GM18870 (cell line): ENCODE measurements around the gene MAP7.
"Not testable (repeated sequence)": the region's sequence is repeated elsewhere in the genome, so short reads cannot be mapped to it uniquely, and the experiment has no call there.

Experiments used
- ATAC-seq: cut with Tn5 transposase; IDR thresholded peaks from one replicate; pipeline ENCODE4 v1.9.1; 2021; ENCODE audit warnings: moderate library complexity; ENCODE audit not compliant: unreplicated experiment

MAP7 gene

DNA sequence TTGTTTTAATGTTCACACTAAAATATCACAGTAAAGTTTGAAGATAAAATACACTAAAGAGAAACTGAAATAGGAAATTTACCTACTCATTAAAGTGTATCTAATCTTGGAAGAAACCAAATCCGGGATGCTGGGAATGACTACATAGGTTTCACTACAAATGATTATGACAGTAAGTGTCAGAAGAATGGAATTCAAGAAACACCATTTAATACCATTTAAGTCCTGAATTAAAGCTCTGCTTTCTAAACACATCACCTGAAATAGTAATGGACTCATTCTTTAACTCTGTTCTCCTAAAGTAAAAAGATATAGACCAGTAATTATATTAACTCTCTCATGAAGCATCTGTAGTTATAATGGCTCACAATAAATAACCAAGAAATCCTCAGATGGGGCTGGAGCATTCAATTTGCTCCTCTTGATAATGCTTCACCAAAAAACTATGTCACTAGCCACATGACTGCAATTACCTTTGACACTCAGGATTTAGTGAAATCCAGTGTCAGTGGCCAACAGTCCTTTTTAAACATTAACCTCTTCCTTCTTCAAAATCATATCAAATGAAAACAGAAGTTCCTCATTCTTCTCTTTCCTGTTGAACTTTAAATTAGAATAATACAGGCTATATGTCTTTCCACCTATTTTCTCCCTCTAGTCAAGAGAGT, 41.4 kb downstream of the MAP7 start:
- no peak for ATAC-seq

GRCh38 chr6:136506124-136506799, 44.0 kb downstream of the MAP7 start:
- ATAC-seq: no peak

- no peak for ATAC-seq
Measured at GRCh38 chr6:136503303-136504029, 46.8 kb downstream of the MAP7 start.

DNA sequence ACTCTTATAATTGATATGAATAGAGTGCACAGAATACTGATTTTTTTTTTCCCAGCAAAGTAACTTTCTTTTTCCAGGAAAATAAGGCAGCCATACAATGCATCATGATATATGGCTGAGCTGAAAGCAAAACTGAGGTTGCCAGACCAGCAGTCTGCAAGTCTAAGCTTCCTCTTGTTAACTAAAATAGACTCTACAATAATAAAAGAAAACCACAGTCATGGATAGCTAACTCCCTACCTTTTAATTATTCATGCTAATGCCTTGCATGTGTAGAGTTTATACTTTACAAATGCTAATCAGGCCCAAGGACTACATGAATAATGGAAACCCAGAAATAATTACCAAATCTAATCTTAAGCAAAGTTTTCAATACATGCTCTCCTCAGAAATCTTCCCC, 47.4 kb downstream of the MAP7 start:
- no peak for ATAC-seq

DNA sequence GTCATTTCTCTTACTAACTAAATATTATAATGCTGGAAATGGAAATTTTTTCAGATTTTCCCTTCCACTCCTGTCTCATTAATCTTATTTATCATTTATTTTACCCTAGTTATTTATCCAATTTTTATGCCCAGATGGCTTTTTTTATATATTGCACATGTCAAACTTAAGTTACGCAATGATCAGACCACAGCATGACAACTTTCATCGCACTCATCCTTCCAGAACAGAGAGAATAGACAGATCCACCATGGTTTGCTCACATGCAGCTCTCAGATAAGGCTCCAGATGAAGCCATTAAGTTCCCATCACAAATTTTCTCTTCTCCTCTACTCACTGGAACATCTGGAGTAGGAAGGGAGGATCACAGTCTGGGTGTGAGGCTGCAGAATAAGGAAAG, 48.7 kb downstream of the MAP7 start:
- no peak for ATAC-seq

DNA sequence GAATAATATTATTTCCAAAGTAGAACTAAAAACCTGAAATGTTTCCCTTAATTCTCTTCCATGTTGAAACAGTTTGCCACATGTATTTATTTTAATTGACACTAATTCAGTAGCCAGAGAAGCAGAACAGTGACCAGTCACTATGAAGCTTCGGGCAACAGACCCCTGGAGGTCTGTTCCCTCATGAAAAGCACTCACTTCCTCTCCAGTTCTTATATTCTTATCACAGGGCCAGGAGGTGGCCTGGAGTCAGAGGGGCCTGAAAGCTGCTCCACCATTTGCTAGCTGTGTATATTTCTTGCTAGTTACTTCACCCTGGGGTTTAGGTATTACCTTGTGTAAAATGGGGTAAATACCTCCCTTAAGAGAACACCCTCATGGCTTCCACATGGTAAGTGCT, 49.1 kb downstream of the MAP7 start:
- ATAC-seq: no peak

DNA sequence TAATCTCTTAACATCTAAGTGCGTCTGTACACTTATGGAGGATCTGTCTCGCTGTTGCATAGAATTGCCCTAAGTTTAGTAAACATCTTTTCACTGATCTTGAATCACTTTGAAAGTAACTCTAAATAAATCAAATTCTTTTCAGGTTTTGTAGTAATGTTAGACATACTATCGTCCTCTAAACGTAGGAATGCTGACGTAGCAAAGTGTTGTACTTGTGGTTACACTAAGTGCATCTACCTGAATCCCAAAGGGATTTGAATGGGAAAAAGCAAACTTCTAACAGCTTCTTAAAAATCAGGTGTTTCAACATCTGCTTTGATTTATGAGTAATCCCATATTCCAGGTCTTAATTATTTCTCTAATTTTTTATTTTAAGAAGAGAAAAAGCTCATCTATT, 49.8 kb downstream of the MAP7 start:
- no peak for ATAC-seq

DNA sequence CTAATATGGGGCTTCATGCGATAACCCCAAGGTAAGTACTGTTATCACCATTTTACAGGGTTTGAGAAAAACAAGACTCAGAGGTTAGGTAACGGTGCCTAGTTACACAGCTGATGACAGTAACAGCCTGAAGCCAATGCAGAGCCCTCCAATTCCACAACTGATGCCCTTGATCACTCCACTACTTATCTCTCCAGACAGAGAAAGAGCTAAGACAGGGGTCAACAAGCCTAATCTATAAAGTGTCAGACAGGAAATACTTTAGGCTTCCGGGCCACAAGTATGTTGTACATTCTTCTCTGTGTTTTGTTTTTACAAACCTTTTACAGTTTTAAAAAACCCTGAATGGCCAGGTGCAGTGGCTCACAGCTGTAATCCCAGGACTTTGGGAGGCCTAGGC, 50.9 kb downstream of the MAP7 start:
- ATAC-seq: no peak

GRCh38 chr6:136496449-136496848, 53.8 kb downstream of the MAP7 start:
- ATAC-seq: not testable (repeated sequence)

DNA sequence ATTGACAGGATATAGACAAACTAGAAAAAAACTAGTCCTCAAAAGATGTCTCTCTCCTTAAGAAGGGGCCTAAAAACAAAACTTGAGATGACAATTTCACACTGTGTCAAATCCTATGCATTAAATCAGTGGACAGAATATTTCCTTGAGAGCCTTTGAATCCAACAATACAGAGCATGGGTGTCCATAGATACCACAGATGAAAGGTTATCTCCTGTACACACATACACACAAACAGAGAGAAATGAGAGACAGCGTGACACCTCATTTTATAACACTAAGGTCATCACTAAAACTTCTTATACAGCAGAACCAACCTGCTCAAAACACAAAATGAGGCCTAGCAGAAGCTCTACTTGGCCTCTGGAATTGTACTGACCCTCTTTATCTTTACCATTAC, 55.5 kb downstream of the MAP7 start:
- ATAC-seq: no peak

GRCh38 chr6:136494059-136494458, 56.2 kb downstream of the MAP7 start:
- no peak for ATAC-seq

GRCh38 chr6:136492409-136492808, 57.8 kb downstream of the MAP7 start:
- no peak for ATAC-seq

DNA sequence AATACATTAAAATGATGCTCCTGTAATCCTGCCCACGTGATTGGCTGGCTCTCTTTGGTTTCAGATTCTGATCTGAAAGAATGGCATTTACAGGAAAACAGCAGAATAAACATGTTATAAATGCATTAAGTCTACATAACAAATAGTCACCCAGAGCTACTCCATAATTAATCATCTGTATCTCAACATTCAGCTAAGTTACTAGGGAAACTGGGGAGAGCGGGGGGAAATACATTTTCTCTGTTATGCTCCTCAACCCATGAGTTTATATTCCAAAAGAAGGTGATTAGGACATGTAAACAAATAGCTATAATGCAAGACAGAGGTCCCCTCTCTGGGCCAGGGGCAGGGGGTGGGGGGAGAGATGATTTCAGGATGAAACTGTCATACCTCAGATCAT, 58.5 kb downstream of the MAP7 start:
- no peak for ATAC-seq

DNA sequence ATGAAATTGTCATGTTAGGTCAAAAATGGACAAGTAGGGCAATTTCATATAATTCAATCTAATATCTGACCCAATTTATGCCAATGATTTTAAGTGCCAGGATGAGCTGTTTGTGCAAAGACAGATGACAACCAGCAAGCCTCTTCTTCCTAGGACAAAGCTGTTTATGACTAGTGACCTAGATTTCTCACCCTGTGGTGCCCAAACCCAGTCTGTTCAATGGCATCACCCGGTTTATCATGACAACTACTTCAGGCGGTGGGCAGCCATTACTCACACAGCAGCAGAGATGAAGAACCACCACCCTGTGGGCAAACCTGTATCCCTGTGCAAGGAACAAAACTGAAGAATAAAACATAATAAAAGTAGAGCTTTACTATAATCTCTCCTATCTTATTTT, 59.0 kb downstream of the MAP7 start:
- no peak for ATAC-seq

DNA sequence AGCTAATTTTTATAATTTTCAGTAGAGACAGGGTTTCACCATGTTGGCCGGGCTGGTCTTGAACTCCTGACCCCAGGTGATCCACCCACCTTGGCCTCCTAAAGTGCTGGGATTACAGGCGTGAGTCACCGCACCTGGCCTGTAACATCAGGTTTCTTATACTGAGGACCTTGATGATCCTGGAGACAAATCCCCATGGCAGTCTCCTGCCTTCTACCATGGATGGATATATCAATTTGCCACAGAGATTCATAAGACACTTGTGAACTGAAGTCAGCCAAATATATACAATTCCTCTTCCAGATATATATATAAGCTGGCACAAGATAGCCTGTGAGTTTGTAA, 60.6 kb downstream of the MAP7 start:
- not testable (repeated sequence) for ATAC-seq

DNA sequence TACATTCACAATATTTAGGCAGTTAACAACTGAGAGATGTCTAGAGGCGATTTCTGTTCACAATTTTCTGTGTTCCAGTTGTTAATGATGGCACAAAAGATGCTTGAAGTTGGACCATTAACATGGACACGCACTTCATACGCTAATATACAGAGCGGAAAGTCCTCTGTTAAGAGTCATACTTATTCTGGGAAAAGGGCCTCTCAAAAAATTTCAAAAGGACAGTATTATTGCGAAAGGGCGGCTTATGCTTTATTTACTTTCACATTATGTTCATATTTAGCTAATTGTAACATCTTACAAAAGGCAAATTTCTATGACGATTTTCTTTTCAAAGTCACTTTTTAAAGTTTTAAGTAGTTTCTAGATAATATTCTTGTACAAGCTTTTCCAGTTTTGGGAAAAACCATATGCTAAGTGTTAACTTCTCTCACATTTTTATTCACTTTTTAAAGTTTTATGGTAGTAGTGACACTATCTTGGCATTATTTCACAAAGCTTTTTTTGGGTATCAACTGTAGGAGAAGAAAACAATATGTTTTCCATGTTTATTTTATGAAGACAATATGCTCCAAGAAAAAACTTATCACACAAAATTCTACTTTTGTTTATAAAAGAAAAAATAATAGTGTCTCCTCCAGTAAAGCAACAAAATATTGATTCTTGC, 62.3 kb downstream of the MAP7 start:
- ATAC-seq: no peak

DNA sequence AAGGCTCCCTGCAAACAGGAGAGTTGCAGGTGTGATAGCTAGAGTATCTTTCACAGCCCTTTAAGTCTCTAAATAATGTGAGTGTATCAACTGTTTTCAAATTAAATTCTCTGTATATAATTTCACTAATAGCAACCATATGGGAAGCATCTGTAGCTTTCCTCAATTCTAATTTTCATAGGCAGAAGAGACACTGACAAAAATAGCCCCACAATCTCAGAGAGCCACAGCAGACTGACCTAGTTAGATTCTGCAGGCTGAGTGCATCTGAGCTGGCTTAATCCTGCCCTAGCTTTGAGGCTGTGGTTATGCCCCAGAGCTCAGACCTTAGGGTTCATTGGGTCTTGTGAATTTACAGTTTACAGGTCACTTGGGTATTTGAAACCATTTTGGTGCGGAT, 63.9 kb downstream of the MAP7 start:
- ATAC-seq: no peak

GRCh38 chr6:136483906-136484305, 66.3 kb downstream of the MAP7 start:
- ATAC-seq: no peak

DNA sequence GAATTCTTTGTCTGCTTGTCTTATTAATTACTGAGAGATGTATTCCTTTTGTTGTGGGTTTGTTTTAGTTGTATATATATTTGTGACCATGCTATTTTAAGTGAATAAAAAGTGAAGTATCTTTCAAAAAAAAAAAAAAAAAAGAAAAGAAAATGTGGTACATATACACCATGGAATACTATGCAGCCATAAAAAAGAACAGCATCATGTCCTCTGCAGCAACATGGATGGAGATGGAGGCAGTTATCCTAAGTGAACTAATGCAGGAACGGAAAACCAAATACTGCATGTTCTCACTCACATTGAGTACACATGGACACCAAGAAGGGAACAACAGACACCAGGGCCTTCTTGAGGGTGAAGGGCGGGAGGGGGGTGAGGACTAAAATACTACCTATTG, 67.2 kb downstream of the MAP7 start:
- not testable (repeated sequence) for ATAC-seq

DNA sequence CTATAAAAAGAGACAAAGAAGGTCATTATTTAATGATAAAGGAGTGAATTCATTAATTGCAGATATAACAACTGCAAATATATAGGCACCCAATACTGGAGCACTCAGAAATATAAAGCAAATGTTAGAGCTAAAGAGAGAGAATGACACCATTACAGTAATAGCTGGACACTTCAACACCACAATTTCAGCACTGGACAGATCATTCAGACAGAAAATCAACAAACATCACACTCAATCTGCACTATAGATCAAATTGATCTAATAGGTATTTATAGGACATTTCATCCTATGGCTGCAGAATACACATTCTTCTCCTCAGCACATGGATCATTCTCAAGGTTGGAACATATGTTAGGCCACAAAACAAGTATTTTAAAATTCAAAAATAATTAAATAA, 72.7 kb downstream of the MAP7 start:
- no peak for ATAC-seq

DNA sequence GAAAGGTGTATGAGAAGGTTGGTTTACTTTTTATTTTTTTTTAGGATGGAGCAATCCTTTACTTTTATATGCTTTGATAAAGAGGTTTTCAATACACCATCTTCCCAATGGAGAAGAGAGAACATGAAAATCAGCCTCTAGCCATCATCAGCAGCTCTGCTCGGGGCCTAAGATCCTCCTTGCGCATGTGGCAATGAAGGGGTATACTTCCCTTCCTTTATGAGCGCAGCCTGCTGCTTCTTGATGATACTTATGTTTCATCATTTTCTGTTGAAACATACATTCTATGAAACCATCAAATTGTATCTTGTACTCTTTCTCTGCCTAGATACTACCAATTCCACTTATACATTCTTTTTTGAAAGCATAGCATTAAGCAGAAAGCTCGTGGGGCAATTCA, 74.5 kb downstream of the MAP7 start:
- ATAC-seq: no peak

DNA sequence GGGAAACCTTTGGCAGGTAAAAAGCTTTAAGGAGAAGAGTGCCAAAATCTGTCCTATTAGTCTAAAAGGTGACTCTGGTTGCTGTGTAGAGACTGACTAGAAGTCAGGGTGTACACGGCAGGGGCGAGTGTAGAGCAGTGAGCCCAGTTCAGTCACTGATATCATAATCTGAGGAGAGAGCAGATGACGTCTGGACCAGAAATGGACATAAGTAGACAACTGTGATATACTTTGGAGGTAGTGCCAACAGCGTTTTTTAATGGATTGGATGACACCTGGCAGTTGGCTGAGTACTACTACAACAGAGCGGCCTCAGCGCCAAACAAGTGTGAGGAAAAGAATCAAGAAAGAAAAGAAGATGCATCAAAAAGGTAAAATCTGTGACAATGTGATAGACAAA, 76.0 kb downstream of the MAP7 start:
- no peak for ATAC-seq
